CD4-positive, alpha-beta T cell treated with Interleukin-6 for 4 hours (primary cell): ENCODE results near the gene TLNRD1.

Experiments used
- DNase-seq: peaks from one replicate; pipeline ENCODE4 v3.0.0-alpha.2; 2020; ENCODE audit warnings: mixed read lengths

The TLNRD1 gene

DNA sequence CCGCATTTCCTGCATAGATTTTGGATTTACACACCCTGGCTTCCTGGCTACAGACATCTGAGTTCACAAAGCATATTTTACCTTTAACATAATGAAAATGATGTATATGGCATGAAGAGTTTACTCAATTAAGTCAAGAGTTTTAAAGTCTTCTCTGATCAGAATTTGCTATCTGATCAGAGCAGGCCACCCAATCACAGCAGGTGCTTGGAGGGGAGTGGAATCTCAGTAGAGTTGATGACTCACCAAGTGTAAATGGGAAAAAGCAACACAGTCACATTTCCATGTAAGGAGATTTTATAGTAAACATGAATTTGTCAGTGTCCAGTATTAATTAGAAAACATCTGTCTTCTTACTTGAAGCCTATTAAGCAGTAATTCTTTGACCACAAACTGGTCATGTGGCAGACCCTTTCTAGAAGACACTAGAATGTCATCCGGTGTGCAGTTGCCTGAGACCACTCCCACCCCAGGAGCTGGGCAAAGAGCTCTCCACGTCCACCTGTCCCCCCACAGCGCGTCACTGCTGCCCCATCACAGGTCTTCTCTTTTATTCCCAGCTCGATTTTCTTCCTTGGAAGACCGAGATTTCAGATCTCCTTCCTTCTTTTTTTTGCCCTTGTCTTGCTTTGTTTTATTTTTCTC lies 21.9 kb upstream of the TLNRD1 start:
- no peak for DNase-seq

DNA sequence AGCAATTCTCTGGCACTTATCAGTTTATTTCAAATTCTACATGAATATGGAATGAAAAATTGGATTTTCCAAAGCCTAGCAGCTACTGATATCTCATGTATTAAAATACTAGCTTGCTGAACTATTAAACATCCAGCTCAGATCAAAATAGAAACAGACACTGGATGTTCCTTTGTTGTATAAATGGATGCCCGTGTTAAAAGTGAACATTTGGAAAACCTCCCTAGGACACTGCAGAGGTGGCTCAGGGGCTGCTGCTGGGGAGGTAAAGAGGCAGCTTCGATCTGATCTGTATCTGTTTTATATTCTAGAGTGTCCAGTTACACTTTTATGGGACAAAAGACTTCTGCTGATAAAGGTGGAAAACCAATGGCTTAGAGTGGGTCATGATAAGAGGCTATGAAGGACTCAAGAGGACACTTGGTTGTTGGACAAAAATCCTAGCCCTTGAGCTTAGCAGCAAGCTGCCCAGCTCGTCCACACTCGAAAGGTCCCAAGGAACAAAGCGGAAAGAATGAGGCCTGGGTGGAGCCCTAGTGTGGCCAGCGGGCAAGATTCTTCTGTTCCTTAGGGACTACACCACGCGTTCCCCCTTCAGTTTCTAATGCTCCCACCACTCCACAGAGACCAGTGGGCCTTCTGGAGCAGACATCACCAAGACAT lies 21.1 kb upstream of the TLNRD1 start:
- DNase-seq, result no peak

DNA sequence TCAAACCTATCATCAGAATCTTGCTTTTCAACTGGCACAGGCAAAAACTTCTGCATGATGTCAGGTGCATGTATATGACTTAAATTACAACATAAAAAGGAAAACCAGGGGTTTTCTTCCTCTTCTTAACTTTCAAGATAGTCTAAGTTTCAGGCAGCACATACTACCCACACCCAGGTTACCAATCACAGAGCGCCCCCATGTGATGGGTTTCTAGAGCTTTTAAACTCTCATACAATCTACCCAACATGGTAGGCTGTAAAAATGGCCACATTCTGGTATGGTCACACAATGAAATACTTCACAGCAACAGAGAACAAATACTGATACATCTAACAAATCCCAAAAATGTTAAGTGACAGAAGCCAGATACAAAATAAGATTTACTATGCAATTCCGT lies 18.5 kb upstream of the TLNRD1 start:
- no peak for DNase-seq

GRCh38 chr15:80982839-80983238 lies 17.9 kb upstream of the TLNRD1 start:
- no peak for DNase-seq

DNA sequence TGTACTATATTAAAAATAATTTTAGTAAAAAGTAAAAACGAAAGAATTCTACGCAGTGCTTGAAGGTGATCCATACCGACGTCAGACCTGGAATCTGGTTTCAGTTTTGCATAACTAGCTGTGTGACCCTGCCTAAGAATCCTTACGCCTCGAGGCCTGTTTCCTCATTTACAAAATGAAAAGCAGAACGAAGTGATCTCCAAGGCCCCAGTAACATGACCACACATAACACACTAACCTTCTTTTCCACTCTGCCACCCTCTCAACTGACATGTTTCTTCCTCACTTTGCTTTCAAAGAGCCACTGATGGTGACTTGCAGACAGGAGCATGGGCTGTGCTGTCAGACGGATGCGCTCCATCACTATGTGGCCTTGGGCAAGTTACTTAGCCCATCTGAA lies 15.9 kb upstream of the TLNRD1 start:
- no peak for DNase-seq

- DNase-seq, result no peak
Observed at GRCh38 chr15:80985981-80986380, 14.7 kb upstream of the TLNRD1 start.

GRCh38 chr15:80986487-80986886 lies 14.2 kb upstream of the TLNRD1 start:
- no peak for DNase-seq

GRCh38 chr15:80988148-80988796 lies 12.5 kb upstream of the TLNRD1 start:
- no peak for DNase-seq

DNA sequence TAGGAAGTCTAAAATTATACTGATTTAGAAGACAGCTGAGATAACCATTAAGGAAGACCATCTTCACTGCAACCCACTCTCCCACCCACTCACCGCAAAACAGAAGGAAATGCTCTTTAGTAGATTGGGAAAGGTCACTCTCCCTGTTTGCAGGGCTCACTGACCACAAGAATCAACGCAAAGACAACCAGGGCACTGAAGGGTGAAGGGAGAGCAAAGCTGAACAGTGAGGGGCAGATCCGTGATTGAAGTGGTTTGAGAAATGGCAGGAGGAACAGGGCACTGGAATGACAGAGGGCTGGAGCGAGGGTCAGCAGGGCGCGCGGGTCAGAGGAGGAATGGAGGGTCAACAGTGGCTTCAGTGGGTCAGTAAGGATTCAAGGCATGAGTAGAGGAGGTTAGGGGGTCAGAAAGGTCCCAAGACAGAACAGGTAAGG lies 11.6 kb upstream of the TLNRD1 start:
- no peak for DNase-seq

DNA sequence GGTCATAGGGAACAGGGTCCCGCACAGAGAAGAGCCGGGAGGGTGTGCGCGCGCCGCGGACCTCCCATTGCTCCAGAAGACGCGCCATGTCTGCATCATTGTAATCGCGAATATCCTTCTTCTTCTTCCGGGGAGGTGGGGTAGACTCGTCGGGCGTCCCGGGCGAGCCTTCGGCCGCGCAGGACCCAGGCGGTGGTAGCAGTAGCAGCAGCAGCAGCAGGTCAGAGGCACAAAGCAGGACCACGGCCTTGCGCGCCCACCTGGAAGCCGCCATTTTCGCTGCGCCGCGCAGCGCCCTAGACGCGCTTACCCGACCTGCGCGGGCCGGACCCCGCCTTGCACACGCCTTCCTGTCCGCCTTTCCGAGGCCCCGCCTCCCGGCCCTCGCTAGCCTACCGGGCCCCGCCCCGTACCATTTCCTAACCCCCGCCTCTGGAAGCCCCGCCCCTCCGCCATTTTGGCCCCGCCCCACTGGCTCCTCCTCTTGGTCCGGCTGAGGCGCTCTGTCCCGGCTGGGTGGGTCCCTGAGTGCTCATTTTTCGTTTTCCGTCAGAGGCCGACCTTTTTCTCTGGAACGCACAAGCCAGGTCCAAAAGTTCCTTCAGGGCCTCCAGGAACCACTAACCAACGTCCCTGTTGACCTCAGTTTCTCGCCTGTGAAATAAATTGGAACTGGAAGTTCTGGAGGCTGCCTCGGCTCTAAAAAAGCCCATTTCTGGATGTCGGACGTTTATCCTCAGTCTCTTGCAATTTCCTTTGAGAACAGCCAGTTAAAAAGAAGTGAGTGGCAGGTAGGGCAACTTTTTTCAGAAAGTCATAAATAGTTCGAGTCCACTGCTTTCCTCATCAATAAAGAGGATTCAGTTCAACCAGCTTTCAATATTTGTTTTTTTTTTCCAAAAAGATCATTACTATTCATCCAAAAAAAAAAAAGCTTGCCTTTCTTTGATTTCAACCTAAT lies 10.9 kb upstream of the TLNRD1 start, which contains the start of gene MESD:
Gene MESD, minus strand, starts transcription at position 302 of the 961 bp plus-strand sequence. Its CDS starts 28 bp downstream, at position 274.
- peak; percentile 99 for DNase-seq

DNA sequence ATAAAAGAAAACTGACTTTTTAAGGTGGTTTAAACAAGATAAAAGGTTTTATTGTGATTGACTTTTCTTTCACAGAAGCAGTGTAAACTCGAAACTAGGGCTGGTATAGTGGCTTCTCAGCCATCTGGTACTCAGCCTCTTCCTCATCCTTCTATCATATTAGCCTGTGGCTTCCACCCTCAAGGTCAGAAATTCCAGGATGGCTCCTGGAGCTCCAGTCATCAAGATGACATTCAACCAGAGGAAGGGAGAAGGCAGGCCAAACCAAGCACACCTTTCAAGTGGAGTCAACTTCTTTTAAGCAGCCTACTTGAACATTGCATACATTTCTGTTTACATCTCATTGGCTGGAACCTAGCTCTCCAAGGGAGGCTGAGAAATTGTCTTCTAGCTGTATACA lies 9.8 kb upstream of the TLNRD1 start:
- DNase-seq, result no peak

GRCh38 chr15:80991421-80991820 lies 9.3 kb upstream of the TLNRD1 start:
- peak; percentile 48 for DNase-seq

GRCh38 chr15:80992006-80992405 lies 8.7 kb upstream of the TLNRD1 start:
- DNase-seq, result no peak

DNA sequence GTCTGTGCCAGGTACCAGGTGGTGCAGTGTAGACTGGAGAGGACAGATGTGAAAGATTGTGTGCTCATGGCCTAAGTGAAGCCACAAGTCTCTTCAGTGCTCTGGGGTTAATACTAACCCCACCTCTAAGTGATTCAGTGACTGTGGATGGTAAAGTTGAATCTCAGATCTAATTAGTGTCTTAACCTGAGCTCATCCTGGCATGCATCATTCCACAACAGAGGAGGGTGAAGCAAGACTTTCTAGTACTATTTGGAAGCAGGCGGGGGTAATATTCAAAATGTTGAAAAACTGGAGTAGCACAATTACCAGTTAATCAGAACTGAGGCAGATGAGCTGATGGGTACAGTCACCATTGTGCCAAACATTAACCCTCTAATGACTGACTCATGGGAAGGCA lies 8.3 kb upstream of the TLNRD1 start:
- DNase-seq, result no peak

- no peak for DNase-seq
Observed at GRCh38 chr15:80996247-80996646, 4.5 kb upstream of the TLNRD1 start.

DNA sequence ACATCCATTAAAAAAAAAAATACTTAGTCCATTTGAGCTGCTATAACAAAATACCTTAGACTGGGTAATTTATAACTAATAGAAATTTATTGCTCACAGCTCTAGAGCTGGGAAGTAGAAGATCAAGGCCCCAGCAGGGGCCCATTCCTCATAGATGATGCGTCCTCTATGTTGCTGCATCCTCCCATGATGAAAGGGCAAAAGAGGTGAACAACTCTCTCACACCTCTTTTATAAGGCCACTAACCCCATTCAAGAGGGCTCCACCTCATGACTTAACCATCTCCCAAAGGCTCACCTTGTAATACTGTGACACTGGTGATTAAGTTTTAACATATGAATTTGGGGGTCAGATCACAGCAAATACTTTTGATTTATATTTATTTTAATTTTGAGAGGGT lies 3.0 kb upstream of the TLNRD1 start:
- DNase-seq, result no peak

GRCh38 chr15:80998251-80998650 lies 2.5 kb upstream of the TLNRD1 start:
- DNase-seq, result no peak

- peak; percentile 71 for DNase-seq
Observed at GRCh38 chr15:80999623-81000036, 1.1 kb upstream of the TLNRD1 start.

DNA sequence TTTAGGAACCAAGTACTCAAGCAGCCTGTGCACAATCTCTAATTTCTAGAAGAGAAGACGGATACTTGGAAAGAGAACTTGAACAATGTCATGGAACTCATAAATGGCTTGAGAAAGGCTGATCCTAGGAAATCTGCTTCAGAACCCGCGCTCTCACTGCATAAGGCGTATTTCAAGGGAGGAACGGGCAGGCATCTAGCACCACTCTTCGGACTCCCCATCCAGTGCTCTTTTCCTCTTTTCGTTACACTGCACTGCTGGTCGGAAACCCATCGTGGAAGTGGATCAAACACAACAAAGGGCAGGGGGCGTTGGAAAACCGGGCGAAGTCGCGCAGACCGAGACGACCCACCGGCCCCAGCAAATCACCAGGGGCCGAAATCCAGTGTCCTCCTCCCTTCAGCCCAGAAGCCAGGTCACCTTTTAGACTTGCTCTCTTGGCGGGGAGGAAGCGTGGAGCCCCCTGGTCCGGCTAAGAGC lies 539 bp upstream of the TLNRD1 start:
- no peak for DNase-seq

GRCh38 chr15:81001152-81002008 lies 657 bp downstream of the TLNRD1 start:
- DNase-seq, result peak; percentile 49

DNA sequence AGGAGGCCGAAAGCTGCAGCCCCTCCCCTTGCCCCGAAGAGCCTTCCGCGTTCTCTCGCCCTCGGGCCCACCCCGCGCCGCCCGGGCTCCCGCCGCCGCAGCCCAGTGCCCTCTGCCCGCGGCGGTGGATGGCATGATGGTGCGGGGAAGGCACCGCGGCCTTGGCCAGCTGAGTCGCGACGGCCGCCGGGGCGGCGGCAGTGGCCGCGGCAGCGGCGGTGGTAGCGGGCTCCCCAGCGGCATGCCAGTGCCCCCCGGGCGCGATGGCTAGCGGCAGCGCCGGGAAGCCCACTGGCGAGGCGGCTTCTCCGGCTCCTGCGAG lies 1.2 kb downstream of the TLNRD1 start:
- no peak for DNase-seq
